Measurements from ENCODE around the gene GNPAT. TPM values are rescaled to one million over a fixed set of nuclear protein-coding genes. Genes with fewer than 3 reads are reported as not detected.

GNPAT gene
- total RNA-seq, 1 donor from 2014 or later: 34.5 TPM

DNA sequence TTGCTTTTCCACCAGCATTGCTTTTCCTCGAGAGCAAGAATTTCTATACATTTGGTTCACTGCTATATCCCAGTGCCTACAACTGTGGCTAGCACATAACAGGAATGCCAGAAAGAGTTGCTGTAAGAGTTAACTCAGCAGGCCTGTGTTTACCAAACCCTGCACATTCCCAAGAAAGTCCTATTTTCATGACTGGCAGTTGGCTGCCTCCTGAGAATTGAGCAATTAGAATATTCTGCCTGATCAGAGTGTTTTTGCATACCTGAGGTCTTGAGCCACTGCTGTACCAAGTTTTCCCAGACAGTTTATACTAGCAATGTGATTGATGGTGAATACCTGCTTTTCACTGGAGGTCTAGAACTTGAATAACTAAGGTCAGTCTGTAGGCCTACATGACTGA, 2.7 kb upstream of the GNPAT start:
- no peak for DNase-seq
- TF ChIP-seq CTCF (IDR thresholded peaks at IDR 0.05): no peak
- H3K36me3 ChIP-seq: peaks cover 24% of the 10 kb centered on the region
- no peaks in the 10 kb centered on the region for H3K9me3 ChIP-seq
- no peak for ATAC-seq
- intact Hi-C loops (cut with DNase I): no loop called here
- no peaks in the 10 kb centered on the region for H3K27me3 ChIP-seq
- no peak overlapping the region for H3K27ac ChIP-seq
- peaks cover 30% of the 10 kb centered on the region for H3K4me1 ChIP-seq
- H3K4me3 ChIP-seq: no peak overlapping the region

- Histone ChIP-seq H3K36me3 (peaks cover 24% of the 10 kb centered on the region), H3K27ac (peak overlapping the region; percentile 91), H3K4me3 (peak overlapping the region; percentile 95), H3K27me3 (no peaks in the 10 kb centered on the region), H3K9me3 (no peaks in the 10 kb centered on the region), H3K4me1 (peaks cover 31% of the 10 kb centered on the region)
- no peak for TF ChIP-seq CTCF (IDR thresholded peaks at IDR 0.05)
- ATAC-seq: no peak
- intact Hi-C loops (cut with DNase I): no loop called here
- no peak for DNase-seq
These were observed 505 bp upstream of the GNPAT start for GRCh38 chr1:231240531-231240882.

- Histone ChIP-seq H3K27me3 (no peaks in the 10 kb centered on the region), H3K27ac (peak overlapping the region; percentile 91), H3K4me3 (peak overlapping the region; percentile 95), H3K36me3 (peaks cover 22% of the 10 kb centered on the region), H3K9me3 (no peaks in the 10 kb centered on the region), H3K4me1 (peaks cover 25% of the 10 kb centered on the region)
- no peak for TF ChIP-seq CTCF (IDR thresholded peaks at IDR 0.05)
- ATAC-seq (peak; percentile 37), DNase-seq (no peak)
- intact Hi-C loops (cut with DNase I): no loop called here
These were observed 738 bp downstream of the GNPAT start for GRCh38 chr1:231241750-231242149.

GRCh38 chr1:231242516-231243198, 1.6 kb downstream of the GNPAT start:
- intact Hi-C loops (cut with DNase I): no loop called here

DNA sequence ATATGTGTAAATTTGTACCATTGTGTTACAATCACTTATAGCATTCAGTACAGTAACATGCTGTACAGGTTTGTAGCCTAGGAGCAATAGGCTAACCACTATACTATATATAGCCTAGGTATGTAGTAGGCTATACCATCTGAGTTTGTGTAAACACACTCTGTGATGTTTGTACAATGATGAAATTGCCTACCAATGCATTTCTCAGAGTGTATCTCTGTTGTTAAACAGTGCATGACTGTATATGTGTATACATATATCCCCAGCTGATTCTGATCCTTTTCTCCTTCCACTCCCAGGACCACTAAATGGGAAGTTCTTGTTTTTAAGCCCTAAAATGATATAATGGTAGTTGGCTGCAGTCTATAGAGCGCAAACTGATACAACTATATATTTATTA, 7.8 kb downstream of the GNPAT start:
- no peak overlapping the region for H3K4me3 ChIP-seq
- H3K9me3 ChIP-seq: no peaks in the 10 kb centered on the region
- TF ChIP-seq CTCF (IDR thresholded peaks at IDR 0.05): no peak
- peaks cover 28% of the 10 kb centered on the region for H3K36me3 ChIP-seq
- no peaks in the 10 kb centered on the region for H3K27me3 ChIP-seq
- ATAC-seq (no peak), DNase-seq (no peak)
- H3K27ac ChIP-seq: no peak overlapping the region
- intact Hi-C loops (cut with DNase I): no loop called here
- H3K4me1 ChIP-seq: no peaks in the 10 kb centered on the region

More at GRCh38 chr1:231242516-231243198, 1.6 kb downstream of the GNPAT start:
- no peaks in the 10 kb centered on the region for H3K27me3 ChIP-seq
- DNase-seq: no peak
- no peak for TF ChIP-seq CTCF (IDR thresholded peaks at IDR 0.05)
- H3K4me1 ChIP-seq: peaks cover 25% of the 10 kb centered on the region
- H3K27ac ChIP-seq: no peak overlapping the region
- no peak for ATAC-seq
- H3K4me3 ChIP-seq: peak overlapping the region; percentile 95
- H3K36me3 ChIP-seq: peaks cover 13% of the 10 kb centered on the region
- no peaks in the 10 kb centered on the region for H3K9me3 ChIP-seq

GRCh38 chr1:231252336-231252735, 11.3 kb downstream of the GNPAT start:
- no peak for ATAC-seq
- no peak overlapping the region for H3K27ac ChIP-seq
- no peak for DNase-seq
- no peak for TF ChIP-seq CTCF (IDR thresholded peaks at IDR 0.05)
- no peak overlapping the region for H3K4me3 ChIP-seq
- no peaks in the 10 kb centered on the region for H3K9me3 ChIP-seq
- no peaks in the 10 kb centered on the region for H3K4me1 ChIP-seq
- intact Hi-C loops (cut with DNase I): no loop called here
- peaks cover 59% of the 10 kb centered on the region for H3K36me3 ChIP-seq
- no peaks in the 10 kb centered on the region for H3K27me3 ChIP-seq
